ENCODE results near the gene RERE.
A peak's percentile ranks its signal among the peaks of the same experiment; 100 is the strongest.

RERE gene

DNA sequence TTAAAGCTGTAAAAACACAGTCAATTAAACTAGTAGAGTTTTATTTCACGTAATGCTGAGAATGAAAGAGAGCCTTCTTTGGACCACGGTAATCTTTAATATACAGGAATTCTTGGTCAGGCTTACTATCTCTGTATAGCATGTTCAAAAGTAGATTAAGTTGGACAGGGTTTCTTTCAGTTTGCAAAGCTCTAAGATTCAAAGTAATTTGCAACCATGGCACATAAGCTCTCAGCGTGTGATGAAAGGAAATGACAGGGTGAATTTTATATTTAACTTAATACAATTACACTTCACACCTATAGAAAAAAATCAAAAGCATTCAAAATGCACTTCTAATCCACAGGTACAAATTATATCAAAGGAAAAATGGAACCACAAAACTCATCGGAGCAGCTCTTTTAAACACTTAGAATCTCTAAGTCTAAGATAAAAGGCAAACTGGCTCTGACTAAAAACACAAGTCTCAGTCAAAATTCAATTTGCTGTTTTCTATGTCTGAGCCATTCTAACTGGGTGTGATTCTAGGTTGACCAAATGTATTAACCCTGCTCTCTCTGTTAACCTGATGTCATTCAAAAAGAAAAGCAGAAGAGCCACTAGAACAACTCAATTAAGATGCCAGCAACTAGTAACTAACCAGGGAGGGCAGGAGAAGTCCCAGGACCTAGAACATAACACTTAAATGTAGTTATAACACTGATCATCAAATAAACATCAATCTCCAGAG is 147.7 kb downstream of the RERE start:
- no peak for DNase-seq (ENCODE audit: low spot score)
- in situ Hi-C loops (cut with MboI; ENCODE audit: low pct_unique_long_range_greater_than_20kb, low sequenced_read_pairs, unreplicated experiment): loop anchor here (10.0 kb wide), 1 partner anchor 105 kb away; no protein-coding TSS in a partner anchor
- TF ChIP-seq, protein P1, sequence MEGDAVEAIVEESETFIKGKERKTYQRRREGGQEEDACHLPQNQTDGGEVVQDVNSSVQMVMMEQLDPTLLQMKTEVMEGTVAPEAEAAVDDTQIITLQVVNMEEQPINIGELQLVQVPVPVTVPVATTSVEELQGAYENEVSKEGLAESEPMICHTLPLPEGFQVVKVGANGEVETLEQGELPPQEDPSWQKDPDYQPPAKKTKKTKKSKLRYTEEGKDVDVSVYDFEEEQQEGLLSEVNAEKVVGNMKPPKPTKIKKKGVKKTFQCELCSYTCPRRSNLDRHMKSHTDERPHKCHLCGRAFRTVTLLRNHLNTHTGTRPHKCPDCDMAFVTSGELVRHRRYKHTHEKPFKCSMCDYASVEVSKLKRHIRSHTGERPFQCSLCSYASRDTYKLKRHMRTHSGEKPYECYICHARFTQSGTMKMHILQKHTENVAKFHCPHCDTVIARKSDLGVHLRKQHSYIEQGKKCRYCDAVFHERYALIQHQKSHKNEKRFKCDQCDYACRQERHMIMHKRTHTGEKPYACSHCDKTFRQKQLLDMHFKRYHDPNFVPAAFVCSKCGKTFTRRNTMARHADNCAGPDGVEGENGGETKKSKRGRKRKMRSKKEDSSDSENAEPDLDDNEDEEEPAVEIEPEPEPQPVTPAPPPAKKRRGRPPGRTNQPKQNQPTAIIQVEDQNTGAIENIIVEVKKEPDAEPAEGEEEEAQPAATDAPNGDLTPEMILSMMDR (IDR thresholded peaks at IDR 0.05; ENCODE audit: extremely low read depth, insufficient read depth, missing control alignments): no peak

DNA sequence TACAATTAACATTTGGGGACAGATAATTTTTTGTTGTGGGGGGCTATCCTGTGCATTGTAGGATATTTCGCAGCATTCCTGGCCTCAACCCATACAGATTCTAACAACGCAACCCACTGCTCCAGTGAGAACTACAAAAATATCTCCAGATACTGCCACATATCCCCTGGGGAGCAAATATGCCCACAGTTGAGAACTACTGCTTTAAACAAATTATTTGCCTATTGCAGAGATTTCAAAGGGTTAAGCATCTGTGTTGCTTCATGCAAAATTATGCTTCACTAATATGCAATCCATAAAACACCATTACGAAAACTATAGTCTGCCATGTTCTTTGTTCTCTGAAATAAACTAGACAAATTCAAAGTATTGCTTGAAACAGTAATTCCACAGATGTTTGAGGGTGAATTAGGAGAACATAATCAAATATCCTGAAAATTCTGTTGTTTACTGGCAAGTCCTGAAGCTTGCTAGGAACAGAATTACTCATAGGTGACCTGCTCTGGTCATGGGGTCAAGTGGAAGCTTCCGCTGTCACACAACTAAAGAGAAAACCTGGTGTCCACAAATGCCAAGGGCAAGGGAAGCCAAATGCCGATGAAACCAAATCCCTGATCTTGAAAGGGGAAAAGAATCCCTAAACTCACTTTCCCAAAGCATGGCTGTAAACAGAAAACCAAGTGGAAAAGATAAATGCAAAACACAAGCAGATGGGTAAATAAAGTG is 149.4 kb downstream of the RERE start:
- TF ChIP-seq, protein P1 (IDR thresholded peaks at IDR 0.05; ENCODE audit: extremely low read depth, insufficient read depth, missing control alignments): no peak
- in situ Hi-C loops (cut with MboI; ENCODE audit: low pct_unique_long_range_greater_than_20kb, low sequenced_read_pairs, unreplicated experiment): loop anchor here (10.0 kb wide), 1 partner anchor 103 kb away; no protein-coding TSS in a partner anchor
- no peak for DNase-seq (ENCODE audit: low spot score)

DNA sequence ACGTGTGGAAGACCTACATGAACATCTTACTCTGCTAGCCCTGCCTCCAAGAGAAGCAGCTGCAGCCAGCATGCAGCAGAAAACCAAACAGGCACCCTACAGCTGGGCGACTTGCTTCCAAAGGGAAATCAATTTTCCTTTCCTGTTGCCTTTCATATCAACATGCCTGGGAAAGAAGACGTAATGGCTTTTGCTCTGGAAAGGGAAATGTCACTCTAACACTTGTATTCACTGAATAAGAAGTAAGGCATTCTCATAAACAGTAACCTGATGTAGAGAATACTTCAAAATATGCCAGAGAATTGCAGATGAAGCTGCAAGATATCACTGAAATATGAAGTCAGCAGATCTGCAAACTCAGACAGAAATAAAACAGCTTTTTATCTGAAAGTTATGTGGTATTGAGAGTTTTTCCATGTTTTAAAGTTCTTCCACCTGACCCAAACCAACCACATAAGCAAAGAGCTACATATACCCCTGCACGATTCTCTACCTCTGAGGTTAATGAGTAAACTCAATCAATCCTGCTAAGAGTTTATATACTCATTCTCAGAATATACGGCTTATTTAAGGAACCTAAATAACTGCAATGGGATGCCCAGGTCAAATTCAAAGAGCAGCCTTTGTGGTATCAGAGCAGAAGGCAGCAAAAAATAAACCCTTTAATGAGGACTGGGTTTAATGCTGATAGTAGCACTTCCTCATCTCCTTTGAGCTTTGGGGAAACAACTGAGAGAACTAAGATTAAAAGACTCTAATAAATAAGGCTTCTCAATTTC is 150.9 kb downstream of the RERE start:
- in situ Hi-C loops (cut with MboI; ENCODE audit: low pct_unique_long_range_greater_than_20kb, low sequenced_read_pairs, unreplicated experiment): loop anchor here (10.0 kb wide), 1 partner anchor 102 kb away; no protein-coding TSS in a partner anchor
- DNase-seq (ENCODE audit: low spot score): no peak
- TF ChIP-seq, protein P1 (IDR thresholded peaks at IDR 0.05; ENCODE audit: extremely low read depth, insufficient read depth, missing control alignments): no peak

DNA sequence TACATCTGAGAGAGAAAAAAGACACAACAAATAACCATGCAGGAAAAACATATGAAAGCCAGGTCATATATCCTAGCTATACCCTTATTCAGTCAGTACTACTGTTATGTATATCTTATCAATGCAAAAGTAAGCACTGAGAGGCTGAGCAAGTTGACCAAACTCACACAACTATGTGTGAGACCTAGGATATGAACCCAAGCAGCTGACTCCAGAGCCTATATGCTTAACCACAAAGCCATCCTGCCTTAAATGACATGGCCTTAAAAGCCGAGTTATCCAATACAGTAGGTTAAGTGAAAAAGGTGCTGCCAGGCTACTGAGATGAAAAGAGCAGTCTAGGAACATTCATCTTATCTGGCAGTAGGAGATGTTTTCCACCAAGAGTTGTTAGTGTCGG is 151.6 kb downstream of the RERE start:
- in situ Hi-C loops (cut with MboI; ENCODE audit: low pct_unique_long_range_greater_than_20kb, low sequenced_read_pairs, unreplicated experiment): loop anchor here (10.0 kb wide), 1 partner anchor 101 kb away; no protein-coding TSS in a partner anchor
- TF ChIP-seq, protein P1 (IDR thresholded peaks at IDR 0.05; ENCODE audit: extremely low read depth, insufficient read depth, missing control alignments): no peak
- no peak for DNase-seq (ENCODE audit: low spot score)

DNA sequence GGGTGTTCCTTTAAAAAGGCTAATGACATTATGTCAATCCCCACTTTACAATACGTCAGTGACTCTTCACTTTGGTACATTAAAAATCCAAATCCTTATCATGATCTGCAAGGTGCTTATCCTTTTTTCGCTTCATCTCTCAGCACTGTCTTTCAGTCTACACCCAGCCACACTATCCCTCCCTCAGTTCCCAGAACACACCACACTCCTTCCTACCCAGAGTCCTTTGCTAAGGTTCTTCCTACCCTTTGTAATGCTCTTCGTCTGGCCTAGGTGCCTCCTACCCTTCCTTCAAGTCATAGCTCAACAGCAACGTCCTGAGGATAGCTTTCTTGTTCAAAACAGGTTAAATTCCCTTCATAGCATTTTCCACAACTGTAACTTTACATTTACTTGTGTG is 152.6 kb downstream of the RERE start:
- TF ChIP-seq, protein P1 (IDR thresholded peaks at IDR 0.05; ENCODE audit: extremely low read depth, insufficient read depth, missing control alignments): no peak
- in situ Hi-C loops (cut with MboI; ENCODE audit: low pct_unique_long_range_greater_than_20kb, low sequenced_read_pairs, unreplicated experiment): loop anchor here (10.0 kb wide), 1 partner anchor 100 kb away; no protein-coding TSS in a partner anchor
- no peak for DNase-seq (ENCODE audit: low spot score)

DNA sequence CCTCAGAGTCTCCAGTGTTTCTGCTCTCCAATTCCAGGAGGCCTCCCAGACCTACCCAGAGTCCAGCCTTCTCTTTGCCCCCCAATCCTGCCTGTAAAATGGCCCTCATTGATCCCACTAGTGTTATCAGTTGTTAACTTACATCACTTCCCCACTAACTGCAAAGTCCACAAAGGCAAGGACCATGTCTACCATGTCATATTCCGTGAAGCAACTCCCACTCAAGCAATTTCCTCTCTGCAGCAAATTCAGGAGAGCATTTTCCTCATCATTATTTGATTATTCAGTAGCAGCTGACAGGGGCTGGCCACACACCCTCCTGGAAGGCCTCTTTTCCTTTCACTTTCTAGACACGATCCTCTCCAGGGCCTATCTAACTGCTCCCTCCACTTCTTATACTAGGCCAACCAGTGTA is 153.5 kb downstream of the RERE start:
- in situ Hi-C loops (cut with MboI; ENCODE audit: low pct_unique_long_range_greater_than_20kb, low sequenced_read_pairs, unreplicated experiment): loop anchor here (10.0 kb wide), 1 partner anchor 99 kb away; no protein-coding TSS in a partner anchor
- DNase-seq (ENCODE audit: low spot score): peak; percentile 38
- TF ChIP-seq, protein P1 (IDR thresholded peaks at IDR 0.05; ENCODE audit: extremely low read depth, insufficient read depth, missing control alignments): no peak

All from GM13977 (cell line).